DOHH2 (cell line): ENCODE data around the gene CNKSR3.

Experiments used
- EZH2phosphoT487 ChIP-seq: fragments of 200-600 bp; sonication (generic); IDR thresholded peaks from 2 replicates; pipeline ENCODE4 v1.6.1; 2017; ENCODE audit warnings: borderline replicate concordance, mild to moderate bottlenecking, antibody characterized with exemption, low read length, moderate library complexity, mixed read lengths
- TF ChIP-seq, protein P1 (sequence below): fragments of 200-600 bp; sonication (generic); IDR thresholded peaks from one replicate; pipeline ENCODE4 v1.5.1; 2014; ENCODE audit warnings: antibody characterized with exemption, mild to moderate bottlenecking, low read depth, low read length; ENCODE audit not compliant: poor library complexity, severe bottlenecking

- no peak for TF ChIP-seq EZH2phosphoT487
- TF ChIP-seq, protein P1, sequence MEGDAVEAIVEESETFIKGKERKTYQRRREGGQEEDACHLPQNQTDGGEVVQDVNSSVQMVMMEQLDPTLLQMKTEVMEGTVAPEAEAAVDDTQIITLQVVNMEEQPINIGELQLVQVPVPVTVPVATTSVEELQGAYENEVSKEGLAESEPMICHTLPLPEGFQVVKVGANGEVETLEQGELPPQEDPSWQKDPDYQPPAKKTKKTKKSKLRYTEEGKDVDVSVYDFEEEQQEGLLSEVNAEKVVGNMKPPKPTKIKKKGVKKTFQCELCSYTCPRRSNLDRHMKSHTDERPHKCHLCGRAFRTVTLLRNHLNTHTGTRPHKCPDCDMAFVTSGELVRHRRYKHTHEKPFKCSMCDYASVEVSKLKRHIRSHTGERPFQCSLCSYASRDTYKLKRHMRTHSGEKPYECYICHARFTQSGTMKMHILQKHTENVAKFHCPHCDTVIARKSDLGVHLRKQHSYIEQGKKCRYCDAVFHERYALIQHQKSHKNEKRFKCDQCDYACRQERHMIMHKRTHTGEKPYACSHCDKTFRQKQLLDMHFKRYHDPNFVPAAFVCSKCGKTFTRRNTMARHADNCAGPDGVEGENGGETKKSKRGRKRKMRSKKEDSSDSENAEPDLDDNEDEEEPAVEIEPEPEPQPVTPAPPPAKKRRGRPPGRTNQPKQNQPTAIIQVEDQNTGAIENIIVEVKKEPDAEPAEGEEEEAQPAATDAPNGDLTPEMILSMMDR: no peak
Measured at GRCh38 chr6:154412106-154412820, 98.2 kb downstream of the CNKSR3 start.
